Gastroesophageal sphincter (tissue), 4 donors: ENCODE results near the gene CSNK1G1. TPM values are rescaled to one million over a fixed set of nuclear protein-coding genes. Genes with fewer than 3 reads are reported as not detected.
A peak's percentile ranks its signal among the peaks of the same experiment; 100 is the strongest.

ENCODE experiments used
- ATAC-seq: fragments of 150-250 bp; one replicate; pipeline ENCODE4 v1.9.1; 2016; ENCODE audit warnings: mild to moderate bottlenecking, moderate library complexity
- H3K27ac ChIP-seq, 4 donors: fragments of 200-600 bp; sonication (generic) in 3 of 4; 1 replicate in 3 of 4; 2 replicates in 1 of 4; pipeline ENCODE4 v1.5.1; 2016 to 2019
- H3K27me3 ChIP-seq: fragments of 200-600 bp; sonication (generic); one replicate; pipeline ENCODE4 v1.5.1; 2019
- H3K36me3 ChIP-seq, 2 donors: fragments of 200-600 bp; sonication (generic); one replicate each; pipeline ENCODE4 v1.5.1; 2019; ENCODE audit warnings: control low read depth in 1 of 2
- H3K4me1 ChIP-seq, 3 donors: fragments of 200-600 bp; sonication (generic); 1 replicate in 2 of 3; 2 replicates in 1 of 3; pipeline ENCODE4 v1.5.1; 2016 to 2019; ENCODE audit warnings: control low read depth in 2 of 3
- H3K4me3 ChIP-seq, 2 donors: fragments of 200-600 bp; sonication (generic); one replicate each; pipeline ENCODE4 v1.5.1; 2019; ENCODE audit warnings: mild to moderate bottlenecking in 1 of 2, moderate library complexity in 1 of 2
- H3K9me3 ChIP-seq, 3 donors: fragments of 200-600 bp; sonication (generic); one replicate each; pipeline ENCODE4 v1.5.1; 2017 to 2019; ENCODE audit warnings: control low read depth in 2 of 3
- EP300 ChIP-seq: sonication (generic); formaldehyde crosslinking; IDR thresholded peaks from one replicate; pipeline ENCODE4 v1.6.1; 2017; ENCODE audit warnings: antibody characterized with exemption, mild to moderate bottlenecking
- POLR2A ChIP-seq, 2 donors: fragments of 450-650 bp; IDR thresholded peaks; one replicate each; pipeline ENCODE4 v1.6.1; 2017; ENCODE audit warnings: antibody characterized with exemption in 2 of 2, mild to moderate bottlenecking in 2 of 2, moderate library complexity in 1 of 2
- POLR2AphosphoS5 ChIP-seq: sonication (generic); formaldehyde crosslinking; IDR thresholded peaks from one replicate; pipeline ENCODE4 v1.6.1; 2017; ENCODE audit warnings: antibody characterized with exemption
- WGBS, 2 donors: methylation state at CpG; one replicate each; pipeline ENCODE4 v1.1.5; 2018; ENCODE audit warnings: low coverage in 1 of 2; 5-methylcytosine and 5-hydroxymethylcytosine counted together
- total RNA-seq, 4 donors: library from RNA; depleted of rRNA; stranded (reverse); fragments of >200 nt; gene quantifications; one replicate each; pipeline ENCODE4 v1.1.0, GENCODE V29; 2016
- TF ChIP-seq, protein P1 (sequence below), 4 experiments: fragments of 200-600 bp in 2 of 4; fragments of 450-650 bp in 2 of 4; sonication (generic) in 1 of 4; IDR thresholded peaks; one replicate each; pipeline ENCODE4 v1.5.1; 2017 to 2019; ENCODE audit warnings: antibody characterized with exemption in 4 of 4, mild to moderate bottlenecking in 2 of 4, moderate library complexity in 2 of 4

CSNK1G1 gene
- total RNA-seq, 4 donors from 2014 or later: 9.2 to 67.0 (median 11.9) TPM

- no peaks in the 10 kb centered on the region for H3K4me1 ChIP-seq
- WGBS, 2 donors: 74% methylated on average over 2 of the region's 2 CpGs; no CpG with 5 or more reads in 1 of the 2 donors
- TF ChIP-seq EP300 (no peak), POLR2AphosphoS5 (no peak), POLR2A (IDR thresholded peaks at IDR 0.05) (no peak)
- TF ChIP-seq, protein P1, sequence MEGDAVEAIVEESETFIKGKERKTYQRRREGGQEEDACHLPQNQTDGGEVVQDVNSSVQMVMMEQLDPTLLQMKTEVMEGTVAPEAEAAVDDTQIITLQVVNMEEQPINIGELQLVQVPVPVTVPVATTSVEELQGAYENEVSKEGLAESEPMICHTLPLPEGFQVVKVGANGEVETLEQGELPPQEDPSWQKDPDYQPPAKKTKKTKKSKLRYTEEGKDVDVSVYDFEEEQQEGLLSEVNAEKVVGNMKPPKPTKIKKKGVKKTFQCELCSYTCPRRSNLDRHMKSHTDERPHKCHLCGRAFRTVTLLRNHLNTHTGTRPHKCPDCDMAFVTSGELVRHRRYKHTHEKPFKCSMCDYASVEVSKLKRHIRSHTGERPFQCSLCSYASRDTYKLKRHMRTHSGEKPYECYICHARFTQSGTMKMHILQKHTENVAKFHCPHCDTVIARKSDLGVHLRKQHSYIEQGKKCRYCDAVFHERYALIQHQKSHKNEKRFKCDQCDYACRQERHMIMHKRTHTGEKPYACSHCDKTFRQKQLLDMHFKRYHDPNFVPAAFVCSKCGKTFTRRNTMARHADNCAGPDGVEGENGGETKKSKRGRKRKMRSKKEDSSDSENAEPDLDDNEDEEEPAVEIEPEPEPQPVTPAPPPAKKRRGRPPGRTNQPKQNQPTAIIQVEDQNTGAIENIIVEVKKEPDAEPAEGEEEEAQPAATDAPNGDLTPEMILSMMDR (IDR thresholded peaks at IDR 0.05): no peak
Measured at GRCh38 chr15:64369078-64369607, 13.2 kb upstream of the CSNK1G1 start.

GRCh38 chr15:64361259-64361658, 5.3 kb upstream of the CSNK1G1 start:
- WGBS, 2 donors: 84 to 100% methylated on average over 2 to 3 of the region's 4 CpGs
- Histone ChIP-seq H3K9me3 (no peaks in the 10 kb centered on the region), H3K27ac (no peak overlapping the region), H3K27me3 (no peaks in the 10 kb centered on the region), H3K36me3 (no peaks in the 10 kb centered on the region), H3K4me3 (no peak overlapping the region), H3K4me1 (peaks cover 0 to 8% (median 6%) of the 10 kb centered on the region in 3 donors)
- no peak for ATAC-seq
- TF ChIP-seq EP300 (no peak), POLR2A (IDR thresholded peaks at IDR 0.05) (no peak), POLR2AphosphoS5 (no peak)
- TF ChIP-seq, protein P1 (IDR thresholded peaks at IDR 0.05): no peak

More at GRCh38 chr15:64369078-64369607, 13.2 kb upstream of the CSNK1G1 start:
- Histone ChIP-seq H3K36me3 (no peaks in the 10 kb centered on the region), H3K27me3 (no peaks in the 10 kb centered on the region), H3K4me3 (no peak overlapping the region), H3K27ac (no peak overlapping the region), H3K9me3 (no peaks in the 10 kb centered on the region)
- ATAC-seq: no peak

DNA sequence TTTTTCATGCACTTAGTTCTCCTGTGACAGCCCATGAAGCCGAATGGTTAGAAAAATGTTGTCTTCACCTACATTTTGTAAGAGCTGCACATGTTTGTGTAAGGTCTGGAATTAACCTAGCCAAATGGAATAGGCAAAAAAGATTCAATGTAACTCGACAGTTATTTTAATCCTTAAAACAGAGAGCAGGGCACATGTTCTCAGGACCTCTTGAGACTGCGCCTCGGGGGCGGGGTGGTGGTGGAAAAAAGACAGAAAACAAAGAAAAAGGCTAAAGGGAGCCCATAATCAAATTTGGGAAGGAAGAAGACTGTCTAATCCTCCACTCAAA, 702 bp upstream of the CSNK1G1 start:
- no peak for ATAC-seq
- Histone ChIP-seq H3K27ac (peak overlapping the region; percentile 11 to 86 (median 84)), H3K9me3 (no peaks in the 10 kb centered on the region), H3K4me1 (peaks cover 0 to 25% (median 10%) of the 10 kb centered on the region in 3 donors), H3K27me3 (no peaks in the 10 kb centered on the region), H3K4me3 (peak overlapping the region; percentile 90 to 96), H3K36me3 (no peaks in the 10 kb centered on the region)
- no peak for TF ChIP-seq EP300
- TF ChIP-seq POLR2AphosphoS5: no peak
- TF ChIP-seq, protein P1 (IDR thresholded peaks at IDR 0.05): no peak
- TF ChIP-seq POLR2A (IDR thresholded peaks at IDR 0.05): no peak
- WGBS, 2 donors: 31% methylated on average over 5 of the region's 5 CpGs

- Histone ChIP-seq H3K27ac (peak overlapping the region; percentile 24 to 86 (median 84)), H3K4me3 (peak overlapping the region; percentile 90 to 96), H3K4me1 (peaks cover 0 to 33% (median 10%) of the 10 kb centered on the region in 3 donors), H3K9me3 (no peaks in the 10 kb centered on the region), H3K27me3 (no peaks in the 10 kb centered on the region), H3K36me3 (no peaks in the 10 kb centered on the region)
- TF ChIP-seq, protein P1 (IDR thresholded peaks at IDR 0.05): no peak
- TF ChIP-seq EP300 (no peak), POLR2A (IDR thresholded peaks at IDR 0.05) (no peak), POLR2AphosphoS5 (no peak)
- WGBS, 2 donors: 0 to 1% methylated on average over 7 to 17 of the region's 30 CpGs
- ATAC-seq: peak; percentile 26
Measured at GRCh38 chr15:64355348-64355943, 527 bp downstream of the CSNK1G1 start.
